Kidney capillary endothelial cell (primary cell): Measurements from ENCODE around the gene MIEF2.
A peak's percentile ranks its signal among the peaks of the same experiment; 100 is the strongest.

Experiments
- DNase-seq: peaks from one replicate; pipeline ENCODE4 v3.0.0-alpha.2; 2018; ENCODE audit warnings: low spot score

The MIEF2 gene

DNA sequence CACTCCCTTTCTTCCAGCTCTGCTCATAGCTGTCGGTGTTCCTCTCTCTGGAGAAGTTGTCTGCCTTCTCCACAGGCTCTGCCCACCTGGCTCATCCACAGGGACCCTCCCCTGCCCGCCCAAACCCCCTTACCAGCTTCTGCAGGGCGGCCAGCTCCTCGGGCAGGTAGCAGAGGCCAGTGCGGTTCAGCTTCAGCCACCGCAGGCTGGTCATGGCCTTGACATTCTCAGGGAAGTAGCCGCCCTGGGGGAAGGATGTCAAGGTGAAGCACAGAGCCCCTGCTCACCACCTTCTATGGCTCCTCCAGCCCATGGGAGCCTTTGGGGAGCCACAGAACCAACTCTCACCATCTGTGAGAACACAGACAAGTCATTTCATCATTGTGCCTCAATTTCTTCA, 3.7 kb upstream of the MIEF2 start:
- DNase-seq: no peak

DNA sequence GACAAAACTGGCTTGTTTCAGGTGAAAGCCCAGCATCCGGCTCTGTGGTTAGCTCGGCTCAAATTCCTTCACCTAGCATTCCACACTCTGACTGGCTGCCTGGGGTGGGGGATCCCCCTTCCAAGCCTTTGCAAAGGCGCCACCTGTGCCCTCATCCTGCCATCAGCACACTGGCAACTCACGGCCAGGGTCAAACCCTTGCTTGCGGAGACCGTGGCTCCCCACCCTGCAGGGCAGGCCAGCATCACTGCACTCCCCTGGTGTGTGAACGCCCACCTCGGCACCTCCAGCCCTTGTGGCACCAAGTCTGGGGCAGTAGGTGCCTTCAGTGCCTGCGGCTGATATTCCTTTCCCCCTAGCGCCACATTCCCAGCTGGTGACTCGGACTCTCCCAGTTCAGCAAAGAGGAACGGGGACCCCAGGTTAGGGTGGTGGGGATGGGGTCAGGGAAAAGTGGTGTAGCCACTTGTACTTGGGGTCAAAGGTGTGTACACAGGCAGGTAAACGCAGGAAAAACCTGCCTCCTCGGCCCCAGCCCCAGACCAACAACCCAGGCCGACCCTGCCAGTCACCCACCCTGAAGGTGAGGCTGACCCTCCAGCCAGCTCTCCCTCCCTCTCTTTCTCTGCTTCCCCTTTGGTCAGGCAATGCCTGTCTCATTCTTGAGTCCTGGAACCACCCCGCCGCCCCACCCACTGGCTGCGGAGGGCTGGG, 3.0 kb upstream of the MIEF2 start:
- no peak for DNase-seq

DNA sequence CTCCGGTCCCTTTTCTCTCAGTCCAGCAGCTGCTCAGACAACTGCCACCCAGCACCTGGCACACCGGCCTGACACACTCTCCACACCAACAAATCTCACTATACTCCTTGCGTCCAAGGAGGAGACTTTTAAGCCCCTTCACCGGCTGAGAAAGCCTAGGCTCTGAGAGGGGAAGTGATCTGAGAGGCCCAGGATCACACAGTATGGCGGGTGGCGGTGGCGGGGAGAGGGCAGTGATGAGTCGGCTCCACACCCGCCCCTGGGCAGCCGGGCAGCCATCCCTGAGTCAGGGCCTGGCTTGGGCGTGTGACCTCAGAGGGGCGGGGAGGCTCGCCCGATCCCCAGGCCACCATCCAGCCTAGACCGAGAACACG, 2.5 kb upstream of the MIEF2 start:
- peak; percentile 75 for DNase-seq

DNA sequence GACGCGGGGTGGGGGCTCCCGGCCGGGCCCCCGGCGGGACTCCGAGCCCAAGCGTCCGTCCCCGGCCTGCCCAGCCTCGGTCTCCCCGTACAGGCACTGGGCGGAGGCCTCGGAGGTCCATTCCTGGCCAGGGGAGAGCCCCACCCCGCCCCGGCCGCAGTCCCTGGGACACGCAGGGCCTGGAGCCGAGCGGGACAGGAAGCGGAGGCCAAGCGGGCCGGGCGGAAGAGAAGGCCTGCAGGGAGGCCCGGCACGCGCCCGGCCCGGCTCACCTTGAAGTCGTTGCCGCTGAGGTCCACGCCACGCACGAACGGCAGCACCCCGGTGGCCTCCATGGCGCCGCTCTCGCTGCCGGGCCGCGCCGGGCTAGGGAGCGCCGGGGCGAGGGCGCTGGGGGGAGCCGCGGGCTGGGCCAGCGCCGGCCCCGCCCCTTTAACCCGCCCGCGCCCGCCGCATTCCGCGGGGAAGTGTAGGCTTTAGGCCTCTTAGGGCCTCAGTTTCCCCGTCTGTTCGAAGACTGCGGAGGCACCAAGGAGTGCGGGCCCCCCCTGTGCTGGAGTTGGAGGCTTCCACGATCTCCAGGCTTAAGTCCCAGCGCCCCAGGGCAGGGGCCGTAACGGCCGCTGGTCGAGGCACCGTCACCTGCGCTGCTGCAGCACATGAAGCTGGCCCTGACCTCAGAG, 2.0 kb upstream of the MIEF2 start, which contains the start of gene FLII:
TSS of gene FLII (minus strand) at position 383 of the 683 bp plus-strand sequence. CDS start at position 335, 48 bp downstream.
- peak; percentile 26 for DNase-seq

DNA sequence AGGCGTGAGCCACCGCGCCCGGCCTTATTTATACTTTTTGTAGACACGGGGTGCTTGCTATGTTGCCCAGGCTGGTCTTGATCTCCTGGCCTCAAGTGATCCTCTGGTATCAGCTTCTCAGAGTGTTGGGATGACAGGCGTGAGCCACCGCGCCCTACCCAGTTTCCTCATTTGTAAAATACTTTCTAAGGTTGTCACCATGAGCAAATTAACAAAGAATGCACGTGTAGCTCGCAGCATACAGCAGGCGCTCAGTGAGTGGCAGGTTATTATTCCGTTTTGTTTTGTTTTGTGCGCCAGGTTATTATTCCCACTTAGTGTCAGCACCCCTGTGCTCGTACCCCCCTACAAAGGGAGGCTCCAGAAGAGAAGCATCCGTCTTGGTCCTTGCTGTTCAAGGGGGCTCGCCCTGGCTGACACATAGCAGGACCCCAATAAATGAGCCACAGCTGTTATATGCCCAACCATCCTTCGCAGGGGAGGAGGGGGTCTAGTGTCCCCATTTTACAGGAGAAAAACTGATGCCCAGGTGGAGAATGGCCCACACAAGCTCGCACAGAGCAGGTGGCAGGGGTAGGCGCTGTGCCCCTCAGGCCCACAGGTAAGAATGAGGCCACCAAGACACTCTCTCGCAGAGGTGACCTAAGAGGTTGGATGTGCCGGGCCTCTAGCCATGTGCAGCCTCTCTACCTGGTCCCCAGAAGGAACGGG, 686 bp upstream of the MIEF2 start:
- DNase-seq: no peak

DNA sequence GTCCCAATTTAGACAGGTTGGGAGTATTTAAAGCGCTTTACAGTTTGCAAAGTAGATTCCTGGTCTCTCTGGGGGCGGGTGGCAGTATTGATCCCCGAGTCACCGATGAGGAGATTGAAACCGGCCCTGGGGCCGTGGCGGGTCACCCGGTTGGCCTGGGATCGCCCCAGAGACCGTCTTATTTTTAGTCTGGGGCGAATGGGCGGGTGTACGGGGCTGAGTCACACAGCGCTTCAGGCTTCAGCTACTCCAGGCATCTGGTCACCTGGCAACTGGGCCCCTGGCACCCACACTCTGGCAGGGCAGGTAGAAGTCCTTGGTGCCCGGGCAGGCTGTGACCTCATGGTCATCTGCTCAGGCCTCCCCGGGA, 669 bp downstream of the MIEF2 start:
- DNase-seq: no peak

DNA sequence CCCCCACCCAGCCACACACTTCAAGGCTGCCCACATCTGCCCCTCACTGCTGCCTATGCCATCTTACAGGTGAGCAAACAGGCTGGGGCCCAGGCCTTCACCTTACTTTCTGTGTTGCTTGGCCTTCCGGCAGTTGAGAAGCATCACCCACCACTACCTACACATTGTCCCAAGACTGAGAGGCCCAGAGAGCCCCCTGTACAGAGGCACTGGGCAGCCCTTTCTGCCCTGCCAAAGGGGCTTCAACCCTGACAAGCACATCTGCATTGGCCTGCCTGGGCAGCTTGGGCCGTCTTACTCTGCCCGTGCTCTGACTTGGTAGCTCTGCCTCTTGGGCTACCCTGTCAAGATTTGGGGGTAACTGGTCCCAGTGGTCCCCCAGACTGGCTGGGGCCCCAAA, 1.2 kb downstream of the MIEF2 start:
- no peak for DNase-seq

DNA sequence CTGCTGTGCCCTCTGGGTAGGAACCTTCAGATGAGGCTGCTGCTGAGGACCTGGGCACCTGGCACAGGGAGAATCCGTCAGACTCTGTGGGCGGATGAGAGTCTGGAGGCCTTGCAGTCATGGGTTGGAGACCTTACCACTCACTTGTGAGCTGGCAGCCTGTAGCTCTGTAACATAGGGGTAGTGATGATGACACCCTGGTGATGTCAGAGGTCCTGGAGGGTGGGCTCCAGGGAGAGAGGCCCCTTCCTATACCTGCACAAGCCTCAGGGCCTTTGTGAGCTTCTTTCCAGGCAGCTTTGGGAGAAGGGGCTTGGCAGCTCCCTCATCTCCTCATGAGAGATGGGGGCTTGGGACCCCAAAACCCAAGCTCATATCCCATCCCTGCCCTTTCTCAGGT, 1.6 kb downstream of the MIEF2 start:
- no peak for DNase-seq

DNA sequence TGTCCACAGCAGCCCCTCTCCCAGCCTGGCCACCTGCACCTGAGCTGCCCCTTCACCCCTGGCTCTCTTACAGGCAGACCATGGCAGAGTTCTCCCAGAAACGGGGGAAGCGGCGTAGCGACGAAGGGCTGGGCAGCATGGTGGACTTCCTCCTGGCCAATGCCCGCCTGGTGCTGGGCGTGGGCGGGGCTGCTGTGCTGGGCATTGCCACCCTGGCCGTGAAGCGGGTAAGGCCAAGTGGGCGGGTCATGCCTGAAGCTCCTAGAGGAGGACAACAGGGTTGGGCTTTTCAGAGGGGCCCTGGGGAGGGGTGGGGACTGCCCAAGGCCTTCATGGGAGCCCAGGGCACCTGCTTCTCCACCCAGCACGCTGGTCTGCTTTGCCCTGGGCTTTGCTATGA, 2.2 kb downstream of the MIEF2 start:
- DNase-seq: no peak

DNA sequence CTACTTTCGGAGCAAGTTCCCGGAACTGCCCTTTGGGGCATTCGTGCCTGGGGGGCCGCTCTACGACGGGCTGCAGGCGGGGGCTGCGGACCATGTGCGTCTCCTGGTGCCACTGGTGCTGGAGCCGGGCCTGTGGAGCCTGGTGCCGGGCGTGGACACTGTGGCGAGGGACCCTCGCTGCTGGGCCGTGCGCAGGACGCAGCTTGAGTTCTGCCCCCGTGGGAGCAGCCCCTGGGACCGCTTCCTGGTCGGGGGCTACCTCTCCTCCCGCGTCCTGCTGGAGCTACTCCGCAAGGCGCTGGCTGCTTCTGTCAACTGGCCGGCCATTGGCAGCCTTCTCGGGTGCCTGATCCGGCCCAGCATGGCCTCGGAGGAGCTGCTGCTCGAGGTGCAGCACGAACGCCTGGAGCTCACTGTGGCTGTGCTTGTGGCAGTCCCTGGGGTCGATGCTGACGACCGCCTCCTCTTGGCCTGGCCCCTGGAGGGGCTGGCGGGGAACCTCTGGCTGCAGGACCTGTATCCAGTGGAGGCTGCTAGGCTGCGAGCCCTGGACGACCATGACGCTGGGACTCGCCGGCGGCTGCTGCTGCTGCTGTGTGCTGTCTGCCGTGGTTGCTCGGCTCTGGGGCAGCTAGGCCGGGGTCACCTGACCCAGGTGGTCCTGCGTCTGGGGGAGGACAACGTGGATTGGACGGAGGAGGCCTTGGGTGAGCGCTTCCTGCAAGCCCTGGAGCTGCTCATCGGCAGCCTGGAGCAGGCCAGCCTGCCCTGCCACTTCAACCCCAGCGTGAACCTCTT, 3.6 kb downstream of the MIEF2 start:
- DNase-seq: no peak

DNA sequence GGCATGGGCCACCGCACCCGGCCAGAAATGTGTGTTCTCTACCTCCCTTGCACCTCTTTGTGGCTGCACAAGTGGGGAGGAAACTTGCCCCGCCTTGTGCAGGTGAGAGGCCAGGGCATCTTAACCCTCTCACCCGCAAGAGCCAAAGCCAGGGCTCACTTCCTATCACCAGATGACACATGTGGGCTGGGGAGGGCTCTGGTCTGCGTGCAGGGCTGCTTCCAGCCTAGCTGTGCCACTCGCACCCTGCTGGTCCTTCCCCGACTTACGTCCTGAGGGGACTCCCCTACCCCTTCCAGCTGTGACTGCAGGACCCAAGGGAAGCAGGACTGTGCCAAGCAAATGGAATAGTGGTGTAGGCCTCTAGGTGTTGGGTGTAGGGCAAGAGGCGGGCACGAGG, 6.9 kb downstream of the MIEF2 start:
- no peak for DNase-seq

DNA sequence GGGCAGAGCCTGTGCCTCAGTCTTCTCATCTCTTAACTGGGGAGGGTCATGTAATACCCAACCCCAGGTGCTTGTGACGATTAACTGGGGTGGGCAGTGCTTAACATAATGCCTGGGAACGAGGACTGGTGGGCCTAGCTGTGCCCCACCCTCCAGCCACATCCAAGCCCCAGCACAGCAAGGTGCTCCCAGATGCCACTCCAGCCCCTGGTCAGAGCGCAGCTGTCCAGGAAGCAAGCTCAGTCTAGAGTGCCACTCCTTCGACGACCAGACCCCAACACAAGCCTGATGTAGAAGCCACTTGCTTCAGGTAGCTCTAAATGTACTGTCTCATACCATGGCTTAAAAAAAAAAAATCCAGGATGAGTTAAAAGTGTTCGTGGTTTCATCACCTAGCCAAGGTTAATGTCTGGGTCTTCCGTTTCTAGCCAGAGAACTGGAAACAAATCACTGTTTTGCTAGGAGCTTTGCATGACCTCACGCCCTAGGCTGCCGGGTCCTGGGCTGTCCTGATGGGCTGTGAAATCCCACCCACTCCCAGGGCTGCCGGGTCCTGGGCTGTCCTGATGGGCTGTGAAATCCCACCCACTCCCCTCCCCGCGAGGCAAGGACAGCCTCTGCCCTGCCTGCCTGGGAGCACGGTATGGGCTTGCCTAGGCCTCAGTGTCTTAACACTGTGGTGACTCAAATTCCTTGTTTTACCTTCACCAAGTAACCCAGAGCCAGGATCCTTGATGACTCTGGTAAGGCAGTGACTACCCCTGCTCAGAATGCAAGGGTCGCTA, 7.7 kb downstream of the MIEF2 start:
- DNase-seq: no peak

DNA sequence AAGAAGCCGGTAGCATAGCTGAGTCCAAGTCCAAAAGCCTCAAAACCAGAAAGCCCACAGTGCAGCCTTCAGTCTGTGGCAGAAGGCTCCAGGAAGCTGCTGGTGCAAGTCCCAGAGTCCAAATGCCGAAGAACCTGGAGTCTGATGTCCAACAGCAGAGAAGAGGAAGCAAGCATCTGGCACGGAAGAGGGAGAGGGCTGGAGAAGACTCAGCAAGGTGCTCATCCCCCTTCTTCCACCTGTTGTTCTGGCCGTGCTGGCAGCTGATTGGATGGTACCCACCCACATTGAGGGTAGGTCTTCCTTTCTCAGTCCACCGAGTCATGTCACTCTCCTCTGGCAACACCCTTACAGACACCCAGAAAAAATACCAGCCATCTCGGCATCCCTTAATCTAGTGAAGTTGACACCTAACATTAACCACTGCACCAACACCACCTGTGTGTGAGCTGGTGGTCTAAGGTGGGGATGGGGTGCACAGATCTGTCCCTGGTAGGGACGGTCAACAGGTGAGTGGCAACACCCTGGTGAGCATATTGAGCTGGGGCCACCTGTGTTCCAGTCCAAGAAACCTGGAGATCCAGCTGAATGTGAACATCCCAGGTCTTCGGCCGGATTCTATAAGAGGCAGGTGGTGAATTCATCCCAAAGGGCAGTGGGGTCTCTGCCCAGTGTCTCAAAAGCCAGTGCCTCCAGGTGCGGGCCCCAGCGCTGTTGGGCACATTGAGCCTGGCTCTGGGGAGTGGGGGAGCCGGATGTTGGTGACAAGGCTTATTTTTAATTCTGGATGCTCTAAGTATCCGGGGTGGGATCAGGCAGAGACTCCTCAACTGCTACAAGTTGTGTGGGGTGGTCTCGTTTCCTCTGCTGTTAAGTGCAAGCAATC, 9.8 kb downstream of the MIEF2 start:
- DNase-seq: no peak

DNA sequence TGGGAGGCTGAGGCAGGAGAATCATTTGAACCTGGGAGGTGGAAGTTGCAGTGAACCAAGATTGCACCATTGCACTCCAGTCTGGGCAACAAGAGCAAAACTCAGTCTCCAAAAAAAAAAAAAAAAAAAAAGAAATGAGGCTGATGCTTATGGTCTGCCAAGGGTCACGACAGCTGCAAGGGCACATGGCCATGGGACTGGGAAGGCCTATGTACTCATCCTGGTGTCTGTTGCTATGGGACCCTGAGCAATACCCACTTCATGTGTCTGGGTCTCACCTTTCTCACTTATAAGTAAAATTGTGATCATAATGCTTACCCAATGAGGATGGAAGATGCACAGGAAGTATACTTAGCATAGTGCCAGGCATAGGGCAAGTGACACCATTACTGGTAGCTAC, 16.6 kb downstream of the MIEF2 start:
- no peak for DNase-seq

DNA sequence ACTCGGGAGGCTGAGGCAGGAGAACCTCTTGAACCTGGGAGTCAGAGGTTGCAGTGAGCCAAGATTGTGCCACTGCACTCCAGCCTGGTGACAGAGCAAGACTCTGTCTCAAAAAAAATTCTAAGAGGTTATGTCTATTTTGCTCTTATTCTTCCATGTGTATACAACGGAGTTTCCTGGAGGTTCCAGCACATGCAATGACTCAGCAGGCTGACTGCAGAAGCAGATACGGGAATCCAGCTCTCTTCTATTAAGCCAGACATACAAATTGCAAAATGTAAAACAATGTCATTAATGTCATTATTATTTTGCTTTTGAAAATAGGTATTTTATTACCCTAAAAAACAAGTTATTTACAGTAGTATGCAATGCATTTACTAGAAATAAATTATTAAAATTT, 18.4 kb downstream of the MIEF2 start:
- no peak for DNase-seq

DNA sequence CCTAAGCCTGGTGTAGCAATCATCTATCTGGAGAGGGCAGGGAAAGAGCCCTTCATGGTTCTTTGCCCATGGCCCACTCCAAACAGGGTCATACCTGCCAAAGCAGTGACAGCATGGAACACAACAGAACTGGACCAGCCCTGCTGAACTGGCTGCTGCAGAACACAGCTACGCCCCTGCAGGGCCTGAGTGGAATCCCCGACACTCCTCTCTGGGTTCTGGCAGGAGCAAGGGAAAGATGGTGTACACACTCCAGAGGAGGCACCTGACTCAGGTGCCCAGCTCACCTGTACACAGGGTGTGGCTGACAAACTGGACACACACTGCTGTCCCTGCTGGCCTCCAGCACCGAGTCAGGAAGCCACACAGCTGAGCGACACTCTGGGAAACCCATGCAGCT, 19.8 kb downstream of the MIEF2 start:
- DNase-seq: no peak

DNA sequence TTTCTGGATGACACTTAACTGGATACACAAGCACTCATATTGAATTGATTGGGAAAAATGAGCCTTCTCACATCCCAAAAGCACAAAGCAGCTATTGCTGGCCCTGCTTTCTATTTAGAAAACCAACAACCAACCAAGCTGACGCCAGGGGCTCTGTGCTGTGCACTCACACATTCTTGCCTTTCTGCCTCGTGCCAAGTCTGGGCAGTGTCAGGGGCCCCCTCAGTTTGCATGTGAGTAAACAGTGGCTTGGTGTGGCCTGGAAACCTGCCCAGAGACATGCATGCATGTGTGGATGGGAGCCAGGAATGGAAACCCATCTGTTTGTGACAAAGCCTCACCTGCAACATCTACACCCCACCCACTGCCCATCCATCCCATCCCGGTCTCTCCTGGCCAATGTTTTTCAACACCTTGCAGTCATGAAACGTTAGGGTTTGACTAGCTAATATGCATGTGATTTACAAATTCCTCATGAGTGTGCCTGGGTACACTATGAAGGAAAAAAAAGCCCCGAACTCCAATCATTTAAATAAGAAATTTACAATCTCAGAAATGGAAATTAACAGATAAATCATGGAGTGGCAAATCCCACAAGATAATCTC, 20.4 kb downstream of the MIEF2 start:
- DNase-seq: no peak

DNA sequence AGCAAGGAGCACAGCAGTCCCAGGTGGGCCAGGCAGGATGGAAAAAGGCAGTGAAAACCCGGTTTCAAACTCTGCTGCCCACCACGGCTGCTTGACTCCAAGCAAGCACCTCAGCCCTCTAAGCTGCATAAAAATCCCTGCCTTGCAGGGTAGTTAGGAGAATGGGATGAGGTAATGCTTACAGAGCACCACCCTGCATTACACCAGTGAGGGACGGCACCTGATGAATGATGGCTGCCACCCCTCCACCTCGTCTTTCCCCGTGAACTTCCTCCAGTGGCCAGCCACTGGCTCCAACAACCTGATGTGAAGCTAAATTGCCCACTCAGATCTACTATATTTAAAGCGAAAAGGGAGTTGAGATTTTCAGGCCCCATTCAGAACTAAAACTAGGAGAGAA, 21.3 kb downstream of the MIEF2 start:
- DNase-seq: no peak

DNA sequence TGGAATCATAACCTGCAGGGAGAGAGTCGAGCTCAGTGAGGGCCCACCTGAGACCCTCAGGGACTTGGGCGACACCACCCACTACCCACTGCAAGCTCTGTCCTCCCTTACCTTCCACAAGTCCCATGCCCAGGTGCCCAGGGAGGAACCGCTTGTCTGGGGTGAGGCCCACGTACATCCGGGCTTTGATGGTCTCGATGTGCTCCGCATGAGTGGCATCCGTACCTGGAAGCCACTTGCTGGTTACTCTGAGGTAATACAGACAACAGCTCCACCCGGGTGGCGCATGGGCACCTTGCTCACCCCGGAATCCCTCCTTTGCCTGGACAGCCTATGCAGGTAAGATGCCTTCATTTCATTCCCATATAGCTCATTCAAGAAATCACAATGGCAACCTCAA, 24.8 kb downstream of the MIEF2 start:
- no peak for DNase-seq
